NCI-H69 (cell line): Measurements from ENCODE around the gene LRFN2.

Experiments used
- DNase-seq: peaks from one replicate; lab custom pipeline; 2025; lab: John Stamatoyannopoulos, UW

LRFN2 gene

GRCh38 chr6:40477246-40478126 is 109.7 kb downstream of the LRFN2 start:
- peak; percentile 95 for DNase-seq

GRCh38 chr6:40476673-40477072 is 110.5 kb downstream of the LRFN2 start:
- no peak for DNase-seq

GRCh38 chr6:40474937-40475336 is 112.2 kb downstream of the LRFN2 start:
- DNase-seq = no peak

GRCh38 chr6:40473026-40473425 is 114.1 kb downstream of the LRFN2 start:
- DNase-seq = peak; percentile 89

- DNase-seq = peak; percentile 93
Observed at GRCh38 chr6:40472353-40472752, 114.8 kb downstream of the LRFN2 start.

- DNase-seq = no peak
Observed at GRCh38 chr6:40471243-40471642, 115.9 kb downstream of the LRFN2 start.

- no peak for DNase-seq
Observed at GRCh38 chr6:40469323-40469722, 117.8 kb downstream of the LRFN2 start.

- no peak for DNase-seq
Observed at GRCh38 chr6:40466986-40467539, 120.1 kb downstream of the LRFN2 start.

- no peak for DNase-seq
Observed at GRCh38 chr6:40461643-40462042, 125.5 kb downstream of the LRFN2 start.

- peak; percentile 97 for DNase-seq
Observed at GRCh38 chr6:40460380-40460779, 126.8 kb downstream of the LRFN2 start.

- DNase-seq = no peak
Observed at GRCh38 chr6:40457261-40457660, 129.9 kb downstream of the LRFN2 start.

GRCh38 chr6:40456390-40457013 is 130.7 kb downstream of the LRFN2 start:
- peak; percentile 34 for DNase-seq

- DNase-seq = no peak
Observed at GRCh38 chr6:40455686-40456389, 131.3 kb downstream of the LRFN2 start.

- DNase-seq = no peak
Observed at GRCh38 chr6:40450483-40450882, 136.7 kb downstream of the LRFN2 start.

GRCh38 chr6:40444811-40445210 is 142.4 kb downstream of the LRFN2 start:
- peak; percentile 71 for DNase-seq

- peak; percentile 57 for DNase-seq
Observed at GRCh38 chr6:40444312-40444711, 142.9 kb downstream of the LRFN2 start.

GRCh38 chr6:40443842-40444241 is 143.3 kb downstream of the LRFN2 start:
- no peak for DNase-seq

- peak; percentile 88 for DNase-seq
Observed at GRCh38 chr6:40442591-40442990, 144.6 kb downstream of the LRFN2 start.

- no peak for DNase-seq
Observed at GRCh38 chr6:40441150-40441549, 146.0 kb downstream of the LRFN2 start.

GRCh38 chr6:40440053-40440452 is 147.1 kb downstream of the LRFN2 start:
- peak; percentile 68 for DNase-seq

GRCh38 chr6:40439026-40439800 is 148.0 kb downstream of the LRFN2 start:
- DNase-seq = peak; percentile 92
